GM12878 (cell line): Measurements from ENCODE around the gene STK32B. TPM values are rescaled to one million over a fixed set of nuclear protein-coding genes. Genes with fewer than 3 reads are reported as not detected.

ENCODE experiments used
- ATAC-seq: fragments of 200-7000 bp; cut with Tn5 transposase; 3 replicates; pipeline ENCODE4 v1.9.1; 2020; ENCODE audit warnings: mild to moderate bottlenecking, moderate library complexity
- BruUV-seq: library from RNA; stranded (reverse); fragments of 400-500 nt; replicated peaks from 2 replicates; lab custom pipeline; 2021; lab: Mats Ljungman, UMichigan
- CTCF ChIA-PET: fragments of 300-600 bp; sonication (Branson Sonifier 250); formaldehyde crosslinking; extraction: SDS; loops from one replicate; lab custom pipeline; 2021; ENCODE audit warnings: inconsistent platforms; lab: Yijun Ruan, JAX
- POLR2A ChIA-PET: fragments of 350-600 bp; formaldehyde crosslinking; extraction: SDS; loops from one replicate; lab custom pipeline; 2021; ENCODE audit warnings: inconsistent platforms; lab: Charles Lee
- RAD21 ChIA-PET: fragments of 300-600 bp; sonication (Branson Sonifier 250); formaldehyde crosslinking; loops from one replicate; lab custom pipeline; 2023; ENCODE audit warnings: antibody characterized with exemption; ENCODE audit not compliant: unreplicated experiment; lab: Charles Lee
- SMC1A ChIA-PET: fragments of 300-600 bp; sonication (Branson Sonifier 250); formaldehyde crosslinking; loops from one replicate; lab custom pipeline; 2023; ENCODE audit not compliant: unreplicated experiment, uncharacterized antibody; lab: Charles Lee
- DNase-seq: peaks from one replicate; pipeline ENCODE4 v3.0.0-alpha.2; 2011; ENCODE audit warnings: low read depth, low spot score
- FAIRE-seq: peaks from 3 replicates; lab custom pipeline; 2011; peaks lifted over from hg19 to GRCh38; lab: Jason Lieb, UNC
- H2AFZ ChIP-seq: 2 replicates; pipeline ENCODE4 v1.6.0; 2011; ENCODE audit warnings: low read depth, low read length, control low read depth; ENCODE audit not compliant: control insufficient read depth
- H3K27ac ChIP-seq: 2 replicates; pipeline ENCODE4 v1.5.1; 2011; ENCODE audit warnings: control low read depth; ENCODE audit not compliant: control insufficient read depth, insufficient read depth
- H3K27me3 ChIP-seq, 2 experiments: replicated peaks in 1 of 2; 2 replicates each; pipeline versions ENCODE4 v1.6.0 to v1.6.1; 2011; ENCODE audit warnings: low read length in 1 of 2; ENCODE audit not compliant: control insufficient read depth in 2 of 2, insufficient read depth in 2 of 2
- H3K36me3 ChIP-seq, 2 experiments: 2 replicates each; pipeline ENCODE4 v1.5.1; 2011; ENCODE audit warnings: low read length in 1 of 2; ENCODE audit not compliant: control insufficient read depth in 2 of 2, insufficient read depth in 2 of 2
- H3K4me1 ChIP-seq: 2 replicates; pipeline ENCODE4 v1.6.1; 2011; ENCODE audit warnings: mild to moderate bottlenecking, low read length, moderate library complexity, mixed read lengths; ENCODE audit not compliant: control insufficient read depth, insufficient read depth
- H3K4me2 ChIP-seq: 2 replicates; pipeline ENCODE4 v1.6.0; 2011; ENCODE audit warnings: control low read depth; ENCODE audit not compliant: control insufficient read depth, insufficient read depth
- H3K4me3 ChIP-seq: fragments of 200-600 bp; sonication (generic); 2 replicates; pipeline ENCODE4 v1.5.1; 2016
- H3K79me2 ChIP-seq: 2 replicates; pipeline ENCODE4 v1.6.0; 2011; ENCODE audit warnings: low read length; ENCODE audit not compliant: control insufficient read depth, insufficient read depth
- H3K9ac ChIP-seq: 2 replicates; pipeline ENCODE4 v1.8.0; 2011; ENCODE audit warnings: low read length, control low read depth, mixed read lengths; ENCODE audit not compliant: control insufficient read depth, insufficient read depth
- H3K9me3 ChIP-seq: replicated peaks from 3 replicates; pipeline ENCODE4 v1.5.1; 2011; ENCODE audit warnings: mild to moderate bottlenecking, low read length; ENCODE audit not compliant: control insufficient read depth, insufficient read depth
- H4K20me1 ChIP-seq: 2 replicates; pipeline ENCODE4 v1.6.0; 2011; ENCODE audit not compliant: control insufficient read depth, insufficient read depth
- ATF7 ChIP-seq: fragments of 450-650 bp; IDR thresholded peaks from 2 replicates; pipeline ENCODE4 v1.6.1; 2016; ENCODE audit warnings: low read depth, mild to moderate bottlenecking
- CREM ChIP-seq: IDR thresholded peaks from 2 replicates; pipeline ENCODE4 v1.6.1; 2014; ENCODE audit warnings: antibody characterized with exemption, low read depth
- EP300 ChIP-seq, 2 experiments: fragments of 150-350 bp in 1 of 2; IDR thresholded peaks; 2 replicates each; pipeline ENCODE4 v1.6.1; 2011 to 2012; ENCODE audit warnings: low read depth in 2 of 2, low read length in 2 of 2, borderline replicate concordance in 1 of 2, improper control_type of control experiment in 1 of 2, inconsistent platforms in 1 of 2; ENCODE audit not compliant: control insufficient read depth in 1 of 2
- JUND ChIP-seq: IDR thresholded peaks from 2 replicates; pipeline ENCODE4 v1.6.1; 2012; ENCODE audit warnings: low read depth, mild to moderate bottlenecking, low read length, improper control_type of control experiment, moderate library complexity
- MEF2B ChIP-seq: fragments of 450-650 bp; IDR thresholded peaks from 2 replicates; pipeline ENCODE4 v1.6.1; 2018; ENCODE audit warnings: mild to moderate bottlenecking, moderate library complexity; ENCODE audit not compliant: partially characterized antibody, poor library complexity, severe bottlenecking
- NBN ChIP-seq: fragments of 450-650 bp; IDR thresholded peaks from 2 replicates; pipeline ENCODE4 v1.6.1; 2016
- SP1 ChIP-seq: IDR thresholded peaks from one replicate; pipeline ENCODE4 v1.6.1; 2011; ENCODE audit warnings: low read depth, low read length
- TBL1XR1 ChIP-seq: IDR thresholded peaks from 2 replicates; pipeline ENCODE4 v1.6.1; 2012; ENCODE audit warnings: low read depth, low read length, improper control_type of control experiment
- ZNF592 ChIP-seq: fragments of 450-650 bp; IDR thresholded peaks from 2 replicates; pipeline ENCODE4 v1.6.1; 2017; ENCODE audit warnings: mild to moderate bottlenecking, moderate library complexity
- WGBS: methylation state at CpG from one replicate; pipeline ENCODE4 v1.1.6; 2016; ENCODE audit warnings: low lambda C conversion rate; ENCODE audit not compliant: insufficient replicate concordance, insufficient coverage; ENCODE audit errors: missing lambda C conversion rate; 5-methylcytosine and 5-hydroxymethylcytosine counted together
- in situ Hi-C: fragments of 300-500 bp; cut with MboI; formaldehyde crosslinking; loops from 9 replicates; pipeline ENCODE4 v1.14.3; 2018; ENCODE audit warnings: mixed read lengths
- intact Hi-C: fragments of 100-400 bp; cut with micrococcal nuclease; formaldehyde crosslinking; loops from one replicate; pipeline ENCODE4 v1.14.2; 2022; ENCODE audit not compliant: unreplicated experiment
- polyA plus RNA-seq, 11 experiments: library from polyadenylated mRNA; depleted of rRNA in 4 of 11; unstranded in 6 of 11; stranded (reverse) in 5 of 11; fragments of >200 nt; fragmentation: Nextera tagmentation in 4 of 11; fragmentation: Illumina TruSeq in 1 of 11; extraction: Ambion mirVana in 4 of 11; extraction: Trizol in 1 of 11; gene quantifications; 1 replicate in 1 of 11; 2 replicates in 10 of 11; pipeline versions ENCODE4 v1.2.1 to v1.2.3, GENCODE V29; 2011 to 2016; ENCODE audit warnings: inconsistent platforms in 2 of 11, missing spikeins in 2 of 11, low read depth in 1 of 11
- total RNA-seq, 4 experiments: library from RNA; depleted of rRNA in 3 of 4; stranded (reverse); fragments of >200 nt in 3 of 4; fragmentation: Illumina TruSeq in 1 of 4; extraction: Trizol in 1 of 4; gene quantifications; 2 replicates each; pipeline versions ENCODE4 v1.2.1 to v1.2.3, GENCODE V29; 2013 to 2021
- TF ChIP-seq, protein P1 (sequence below): fragments of 450-650 bp; IDR thresholded peaks from 2 replicates; pipeline ENCODE4 v1.6.1; 2016; ENCODE audit warnings: mild to moderate bottlenecking, moderate library complexity, borderline replicate concordance

The STK32B gene
- total and polyA plus RNA-seq, 10 of the 15 experiments (the other 5 are each of a cell fraction or from before 2014, with no cell fraction given), result 0.04 to 0.12 (median 0.08) TPM; not detected in 7

DNA sequence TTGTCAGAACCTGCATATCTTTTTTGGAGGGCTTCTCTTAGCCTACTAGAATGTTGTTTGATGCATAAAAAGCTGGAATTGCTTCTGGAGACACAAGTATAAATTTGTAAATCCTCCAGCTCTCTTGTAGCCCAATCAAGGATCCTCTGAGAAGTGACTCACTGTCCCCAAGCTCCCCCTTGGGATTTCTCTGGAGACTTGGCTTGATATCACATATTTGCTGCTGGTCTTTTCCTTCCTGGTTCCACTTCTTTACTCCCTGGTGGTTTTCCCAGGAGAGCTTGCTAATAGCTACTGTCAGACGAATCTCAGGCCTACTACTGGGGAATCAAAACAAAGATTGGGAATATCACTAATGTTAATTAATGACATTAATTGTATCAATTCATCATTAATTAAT, 173.1 kb downstream of the STK32B start:
- WGBS, result 0% methylated on average over 1 of the region's 1 CpG
- no TSS peak for BruUV-seq
- Histone ChIP-seq H3K4me1 (no peaks in the 10 kb centered on the region), H3K79me2 (no peaks in the 10 kb centered on the region), H3K4me2 (no peak overlapping the region), H3K27ac (no peak overlapping the region), H3K9ac (no peak overlapping the region), H2AFZ (no peak overlapping the region), H3K4me3 (no peak overlapping the region), H4K20me1 (no peaks in the 10 kb centered on the region), H3K27me3 (no peaks in the 10 kb centered on the region), H3K9me3 (no peaks in the 10 kb centered on the region), H3K36me3 (no peaks in the 10 kb centered on the region)
- in situ Hi-C loops (no loop called here), intact Hi-C loops (no loop called here)
- DNase-seq, result no peak
- ChIA-PET SMC1A (no interaction called here), RAD21 (no interaction called here), POLR2A (no interaction called here), CTCF (no interaction called here)
- TF ChIP-seq NBN, result no peak
- no peak for TF ChIP-seq CREM
- TF ChIP-seq MEF2B, result no peak
- TF ChIP-seq EP300 (IDR thresholded peaks at IDR 0.05; ENCODE audit: borderline replicate concordance in 1 of 2, control insufficient read depth in 1 of 2, low read depth in 2 of 2, low read length in 2 of 2), result no peak
- TF ChIP-seq SP1, result no peak
- no peak for TF ChIP-seq ATF7
- no peak for TF ChIP-seq JUND
- TF ChIP-seq TBL1XR1, result no peak
- TF ChIP-seq, protein P1, sequence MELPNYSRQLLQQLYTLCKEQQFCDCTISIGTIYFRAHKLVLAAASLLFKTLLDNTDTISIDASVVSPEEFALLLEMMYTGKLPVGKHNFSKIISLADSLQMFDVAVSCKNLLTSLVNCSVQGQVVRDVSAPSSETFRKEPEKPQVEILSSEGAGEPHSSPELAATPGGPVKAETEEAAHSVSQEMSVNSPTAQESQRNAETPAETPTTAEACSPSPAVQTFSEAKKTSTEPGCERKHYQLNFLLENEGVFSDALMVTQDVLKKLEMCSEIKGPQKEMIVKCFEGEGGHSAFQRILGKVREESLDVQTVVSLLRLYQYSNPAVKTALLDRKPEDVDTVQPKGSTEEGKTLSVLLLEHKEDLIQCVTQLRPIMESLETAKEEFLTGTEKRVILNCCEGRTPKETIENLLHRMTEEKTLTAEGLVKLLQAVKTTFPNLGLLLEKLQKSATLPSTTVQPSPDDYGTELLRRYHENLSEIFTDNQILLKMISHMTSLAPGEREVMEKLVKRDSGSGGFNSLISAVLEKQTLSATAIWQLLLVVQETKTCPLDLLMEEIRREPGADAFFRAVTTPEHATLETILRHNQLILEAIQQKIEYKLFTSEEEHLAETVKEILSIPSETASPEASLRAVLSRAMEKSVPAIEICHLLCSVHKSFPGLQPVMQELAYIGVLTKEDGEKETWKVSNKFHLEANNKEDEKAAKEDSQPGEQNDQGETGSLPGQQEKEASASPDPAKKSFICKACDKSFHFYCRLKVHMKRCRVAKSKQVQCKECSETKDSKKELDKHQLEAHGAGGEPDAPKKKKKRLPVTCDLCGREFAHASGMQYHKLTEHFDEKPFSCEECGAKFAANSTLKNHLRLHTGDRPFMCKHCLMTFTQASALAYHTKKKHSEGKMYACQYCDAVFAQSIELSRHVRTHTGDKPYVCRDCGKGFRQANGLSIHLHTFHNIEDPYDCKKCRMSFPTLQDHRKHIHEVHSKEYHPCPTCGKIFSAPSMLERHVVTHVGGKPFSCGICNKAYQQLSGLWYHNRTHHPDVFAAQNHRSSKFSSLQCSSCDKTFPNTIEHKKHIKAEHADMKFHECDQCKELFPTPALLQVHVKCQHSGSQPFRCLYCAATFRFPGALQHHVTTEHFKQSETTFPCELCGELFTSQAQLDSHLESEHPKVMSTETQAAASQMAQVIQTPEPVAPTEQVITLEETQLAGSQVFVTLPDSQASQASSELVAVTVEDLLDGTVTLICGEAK, result no peak
- TF ChIP-seq ZNF592, result no peak
- no peak for FAIRE-seq
- no peak for ATAC-seq
